Esophagus squamous epithelium (tissue), 4 donors: ENCODE data around the gene ZNF579.

ENCODE experiments used
- POLR2A ChIP-seq, 4 donors: fragments of 450-650 bp; IDR thresholded peaks; one replicate each; pipeline ENCODE4 v1.6.1; 2017; ENCODE audit warnings: antibody characterized with exemption in 4 of 4, mild to moderate bottlenecking in 4 of 4, moderate library complexity in 3 of 4
- TF ChIP-seq, protein P1 (sequence below), 6 experiments: fragments of 450-650 bp in 4 of 6; fragments of 200-600 bp in 2 of 6; sonication (generic) in 2 of 6; IDR thresholded peaks; one replicate each; pipeline ENCODE4 v1.5.1; 2016 to 2019; ENCODE audit warnings: antibody characterized with exemption in 6 of 6, mild to moderate bottlenecking in 4 of 6, moderate library complexity in 4 of 6

- TF ChIP-seq, protein P1, sequence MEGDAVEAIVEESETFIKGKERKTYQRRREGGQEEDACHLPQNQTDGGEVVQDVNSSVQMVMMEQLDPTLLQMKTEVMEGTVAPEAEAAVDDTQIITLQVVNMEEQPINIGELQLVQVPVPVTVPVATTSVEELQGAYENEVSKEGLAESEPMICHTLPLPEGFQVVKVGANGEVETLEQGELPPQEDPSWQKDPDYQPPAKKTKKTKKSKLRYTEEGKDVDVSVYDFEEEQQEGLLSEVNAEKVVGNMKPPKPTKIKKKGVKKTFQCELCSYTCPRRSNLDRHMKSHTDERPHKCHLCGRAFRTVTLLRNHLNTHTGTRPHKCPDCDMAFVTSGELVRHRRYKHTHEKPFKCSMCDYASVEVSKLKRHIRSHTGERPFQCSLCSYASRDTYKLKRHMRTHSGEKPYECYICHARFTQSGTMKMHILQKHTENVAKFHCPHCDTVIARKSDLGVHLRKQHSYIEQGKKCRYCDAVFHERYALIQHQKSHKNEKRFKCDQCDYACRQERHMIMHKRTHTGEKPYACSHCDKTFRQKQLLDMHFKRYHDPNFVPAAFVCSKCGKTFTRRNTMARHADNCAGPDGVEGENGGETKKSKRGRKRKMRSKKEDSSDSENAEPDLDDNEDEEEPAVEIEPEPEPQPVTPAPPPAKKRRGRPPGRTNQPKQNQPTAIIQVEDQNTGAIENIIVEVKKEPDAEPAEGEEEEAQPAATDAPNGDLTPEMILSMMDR (IDR thresholded peaks at IDR 0.05): no peak
- no peak for TF ChIP-seq POLR2A (IDR thresholded peaks at IDR 0.05)
Observed at GRCh38 chr19:55618426-55618825, 37.8 kb upstream of the ZNF579 start.
